GM12891 (cell line): Measurements from ENCODE around the gene OR5K2. TPM values are rescaled to one million over a fixed set of nuclear protein-coding genes. Genes with fewer than 3 reads are reported as not detected.

Experiments
- DNase-seq: peaks from one replicate; pipeline ENCODE4 v3.0.0; 2011; ENCODE audit warnings: low spot score; ENCODE audit not compliant: insufficient read length
- FAIRE-seq: peaks from 2 replicates; lab custom pipeline; 2011; peaks lifted over from hg19 to GRCh38; lab: Jason Lieb, UNC
- PAX5 ChIP-seq: IDR thresholded peaks from 2 replicates; pipeline ENCODE4 v1.6.1; 2011; ENCODE audit warnings: low read length, moderate library complexity, mild to moderate bottlenecking; ENCODE audit not compliant: insufficient read depth, severe bottlenecking
- POLR2A ChIP-seq: IDR thresholded peaks from 2 replicates; pipeline ENCODE4 v1.6.1; 2011; ENCODE audit warnings: low read depth, low read length, control low read depth
- POLR2AphosphoS5 ChIP-seq: IDR thresholded peaks from 2 replicates; pipeline ENCODE4 v1.6.1; 2011; ENCODE audit warnings: low read depth, low read length, control low read depth
- POU2F2 ChIP-seq: IDR thresholded peaks from 2 replicates; pipeline ENCODE4 v1.6.1; 2011; ENCODE audit warnings: low read depth, mild to moderate bottlenecking, control low read depth, low read length, moderate library complexity
- SPI1 ChIP-seq: IDR thresholded peaks from 2 replicates; pipeline ENCODE4 v1.6.1; 2011; ENCODE audit warnings: low read depth, low read length, control low read depth
- TAF1 ChIP-seq: IDR thresholded peaks from 2 replicates; pipeline ENCODE4 v1.6.1; 2011; ENCODE audit warnings: low read depth, low read length, control low read depth
- polyA plus RNA-seq: library from polyadenylated mRNA; unstranded; fragments of >200 nt; gene quantifications from one replicate; pipeline ENCODE4 v1.2.1, GENCODE V29; 2012; ENCODE audit warnings: low read depth, missing spikeins, inconsistent platforms; ENCODE audit not compliant: missing spikeins

Gene OR5K2
- not detected for polyA plus RNA-seq

GRCh38 chr3:98497381-98497780, at the start of gene OR5K2:
OR5K2 (plus strand) TSS chr3:98497681; CDS start chr3:98497681, 0 bp downstream.
- no peak for DNase-seq
- peak; percentile 68 for FAIRE-seq
- TF ChIP-seq POLR2A (no peak), POLR2AphosphoS5 (no peak), PAX5 (no peak), SPI1 (no peak), TAF1 (no peak), POU2F2 (no peak)

- DNase-seq = no peak
- peak; percentile 84 for FAIRE-seq
- no peak for TF ChIP-seq POLR2AphosphoS5
- peak; percentile 79 for TF ChIP-seq SPI1
These were observed 47.8 kb upstream of the OR5K2 start for GRCh38 chr3:98449606-98450193.

- no peak for FAIRE-seq
- DNase-seq = no peak
- TF ChIP-seq POLR2AphosphoS5 = no peak
These were observed 47.1 kb upstream of the OR5K2 start for GRCh38 chr3:98450372-98450771.

- FAIRE-seq = no peak
- DNase-seq = no peak
- TF ChIP-seq POLR2A (no peak), POU2F2 (no peak), PAX5 (no peak), SPI1 (no peak), POLR2AphosphoS5 (no peak), TAF1 (no peak)
These were observed 43.7 kb upstream of the OR5K2 start for GRCh38 chr3:98453827-98454226.

- TF ChIP-seq POU2F2 (no peak), PAX5 (no peak), SPI1 (no peak), POLR2A (no peak), TAF1 (no peak), POLR2AphosphoS5 (no peak)
- FAIRE-seq (no peak), DNase-seq (no peak)
These were observed 42.6 kb upstream of the OR5K2 start for GRCh38 chr3:98454929-98455328.

- DNase-seq (no peak), FAIRE-seq (no peak)
- no peak for TF ChIP-seq POLR2A
- TF ChIP-seq POU2F2 = no peak
- TF ChIP-seq PAX5 = no peak
- TF ChIP-seq SPI1 = no peak
- TF ChIP-seq TAF1 = no peak
- no peak for TF ChIP-seq POLR2AphosphoS5
These were observed 39.9 kb upstream of the OR5K2 start for GRCh38 chr3:98457543-98457942.

GRCh38 chr3:98460220-98460619, 37.3 kb upstream of the OR5K2 start:
- FAIRE-seq (peak; percentile 13), DNase-seq (no peak)
- TF ChIP-seq POLR2A (no peak), TAF1 (no peak), SPI1 (no peak)

- TF ChIP-seq SPI1 (no peak), PAX5 (no peak), POLR2AphosphoS5 (no peak), TAF1 (no peak), POU2F2 (no peak)
- DNase-seq = no peak
- no peak for FAIRE-seq
These were observed 34.6 kb upstream of the OR5K2 start, which contains the start of gene OR5K1 for GRCh38 chr3:98462901-98463300. OR5K1 (plus strand) TSS chr3:98463201; CDS start chr3:98469577, 6,376 bp downstream.

GRCh38 chr3:98482717-98483482, 14.6 kb upstream of the OR5K2 start:
- no peak for FAIRE-seq
- no peak for DNase-seq
- TF ChIP-seq PAX5 (no peak), TAF1 (no peak), POLR2AphosphoS5 (no peak), POLR2A (no peak), SPI1 (no peak), POU2F2 (no peak)

- DNase-seq = no peak
- FAIRE-seq = no peak
- TF ChIP-seq TAF1 = no peak
These were observed 13.9 kb upstream of the OR5K2 start for GRCh38 chr3:98483626-98484025.
